Neural cell (in vitro differentiated cells): Measurements from ENCODE around the gene ATP8B3. TPM values are rescaled to one million over a fixed set of nuclear protein-coding genes. Genes with fewer than 3 reads are reported as not detected.
"Not testable (repeated sequence)": the region's sequence is repeated elsewhere in the genome, so short reads cannot be mapped to it uniquely, and the experiment has no call there.

ENCODE experiments used
- H2AFZ ChIP-seq: fragments of 200-600, 300-800 bp; sonication (generic), shearing (Covaris generic); 2 replicates; pipeline ENCODE4 v1.6.0; 2014; ENCODE audit warnings: low read depth, mild to moderate bottlenecking, antibody characterized with exemption, low read length, moderate library complexity
- H3F3A ChIP-seq: fragments of 200-600 bp; shearing (Covaris generic); 2 replicates; pipeline ENCODE4 v1.6.1; 2016; ENCODE audit warnings: mild to moderate bottlenecking, moderate library complexity, mixed read lengths, antibody characterized with exemption, low read length; ENCODE audit not compliant: insufficient read depth, poor library complexity, severe bottlenecking
- H3K27ac ChIP-seq: fragments of 200-600, 300-800 bp; sonication (generic), shearing (Covaris generic); 2 replicates; pipeline ENCODE4 v1.5.1; 2014; ENCODE audit warnings: mild to moderate bottlenecking, low read length, moderate library complexity
- H3K27me3 ChIP-seq: fragments of 300-800, 200-600 bp; sonication (generic), shearing (Covaris generic); 2 replicates; pipeline ENCODE4 v1.6.0; 2014; ENCODE audit warnings: mild to moderate bottlenecking, low read depth, low read length, moderate library complexity; ENCODE audit not compliant: insufficient read depth
- H3K36me3 ChIP-seq: fragments of 300-800, 200-600 bp; sonication (generic), shearing (Covaris generic); 2 replicates; pipeline ENCODE4 v1.5.1; 2014; ENCODE audit warnings: mild to moderate bottlenecking, antibody characterized with exemption, low read length, moderate library complexity; ENCODE audit not compliant: insufficient read depth
- H3K4me2 ChIP-seq: fragments of 300-800, 200-600 bp; sonication (generic), shearing (Covaris generic); 2 replicates; pipeline ENCODE4 v1.6.0; 2014; ENCODE audit warnings: mild to moderate bottlenecking, low read length
- H3K4me3 ChIP-seq: fragments of 300-800, 200-600 bp; sonication (generic), shearing (Covaris generic); 2 replicates; pipeline ENCODE4 v1.5.1; 2014; ENCODE audit warnings: mild to moderate bottlenecking, low read length, moderate library complexity
- H3K79me2 ChIP-seq: fragments of 200-600 bp; shearing (Covaris generic); replicated peaks from 2 replicates; pipeline ENCODE4 v1.6.0; 2014; ENCODE audit warnings: mild to moderate bottlenecking, low read length, moderate library complexity; ENCODE audit not compliant: insufficient read depth
- H3K9ac ChIP-seq: fragments of 300-800, 200-600 bp; sonication (generic), shearing (Covaris generic); 2 replicates; pipeline ENCODE4 v1.6.1; 2016; ENCODE audit warnings: mild to moderate bottlenecking, low read length, mixed read lengths
- H3K9me2 ChIP-seq: fragments of 200-600 bp; shearing (Covaris generic); 2 replicates; pipeline ENCODE4 v1.6.1; 2016; ENCODE audit warnings: mild to moderate bottlenecking, low read length, mixed read lengths; ENCODE audit not compliant: insufficient read depth
- H3K9me3 ChIP-seq: fragments of 200-600, 300-800 bp; sonication (generic), shearing (Covaris generic); 2 replicates; pipeline ENCODE4 v1.6.1; 2016; ENCODE audit warnings: mild to moderate bottlenecking, mixed run types, low read length, moderate library complexity, mixed read lengths
- H4K20me1 ChIP-seq: fragments of 200-600 bp; shearing (Covaris generic); 2 replicates; pipeline ENCODE4 v1.6.1; 2016; ENCODE audit warnings: mild to moderate bottlenecking, mixed run types; ENCODE audit not compliant: insufficient read depth
- CTCF ChIP-seq: fragments of 450-650 bp; IDR thresholded peaks from 2 replicates; pipeline ENCODE4 v1.5.1; 2014; ENCODE audit warnings: antibody characterized with exemption, mild to moderate bottlenecking, moderate library complexity; ENCODE audit not compliant: poor library complexity, severe bottlenecking
- EP300 ChIP-seq: fragments of 450-650 bp; conservative IDR thresholded peaks from 2 replicates; pipeline ENCODE4 v1.6.1; 2014; ENCODE audit warnings: antibody characterized with exemption, mild to moderate bottlenecking, moderate library complexity; ENCODE audit not compliant: poor library complexity, severe bottlenecking
- EZH2 ChIP-seq: fragments of 200-600, 300-800 bp; shearing (Covaris generic), sonication (generic); IDR thresholded peaks from 2 replicates; pipeline ENCODE4 v1.6.1; 2014; ENCODE audit warnings: antibody characterized with exemption, low read length, borderline replicate concordance, mild to moderate bottlenecking; ENCODE audit not compliant: insufficient read depth, poor library complexity, severe bottlenecking
- MXI1 ChIP-seq: fragments of 450-650 bp; conservative IDR thresholded peaks from 2 replicates; pipeline ENCODE4 v1.6.1; 2014; ENCODE audit warnings: antibody characterized with exemption, mild to moderate bottlenecking; ENCODE audit not compliant: poor library complexity, severe bottlenecking
- POLR2AphosphoS5 ChIP-seq: IDR thresholded peaks from 2 replicates; pipeline ENCODE4 v1.6.1; 2012
- RAD21 ChIP-seq: fragments of 450-650 bp; conservative IDR thresholded peaks from 2 replicates; pipeline ENCODE4 v1.6.1; 2014; ENCODE audit warnings: antibody characterized with exemption, mild to moderate bottlenecking, moderate library complexity
- REST ChIP-seq: IDR thresholded peaks from 2 replicates; pipeline ENCODE4 v1.6.1; 2012; ENCODE audit warnings: borderline replicate concordance
- SMC3 ChIP-seq: fragments of 450-650 bp; conservative IDR thresholded peaks from 2 replicates; pipeline ENCODE4 v1.6.1; 2014; ENCODE audit warnings: antibody characterized with exemption, mild to moderate bottlenecking, moderate library complexity; ENCODE audit not compliant: poor library complexity
- TAF1 ChIP-seq: IDR thresholded peaks from 2 replicates; pipeline ENCODE4 v1.6.1; 2012; ENCODE audit warnings: low read depth
- polyA plus RNA-seq: library from polyadenylated mRNA; depleted of rRNA; stranded (reverse); fragments of >200 nt; gene quantifications from 2 replicates; pipeline ENCODE4 v1.2.3, GENCODE V29; 2014

Gene ATP8B3
- polyA plus RNA-seq, 1 donor from 2014 or later = 1.5 TPM

GRCh38 chr19:1761528-1762242 is 50.4 kb downstream of the ATP8B3 start:
- Histone ChIP-seq H3K4me2 (no peak overlapping the region), H3K9me3 (no peaks in the 10 kb centered on the region), H3K27ac (no peak overlapping the region), H3K9ac (no peak overlapping the region), H2AFZ (no peak overlapping the region), H3F3A (no peaks in the 10 kb centered on the region), H3K79me2 (no peaks in the 10 kb centered on the region), H3K36me3 (no peaks in the 10 kb centered on the region), H3K4me3 (no peak overlapping the region), H3K27me3 (peaks cover 99% of the 10 kb centered on the region), H3K9me2 (no peaks in the 10 kb centered on the region), H4K20me1 (no peaks in the 10 kb centered on the region)
- TF ChIP-seq POLR2AphosphoS5 = no peak
- peak; percentile 35 for TF ChIP-seq EZH2
- TF ChIP-seq EP300 = no peak
- TF ChIP-seq TAF1 = no peak

GRCh38 chr19:1760786-1761527 is 51.1 kb downstream of the ATP8B3 start:
- not testable (repeated sequence) for H3K79me2 ChIP-seq, H3K4me3 ChIP-seq, H3K36me3 ChIP-seq, H4K20me1 ChIP-seq, H3K4me2 ChIP-seq, H3K9ac ChIP-seq, H2AFZ ChIP-seq, H3K27ac ChIP-seq, H3F3A ChIP-seq, H3K9me2 ChIP-seq, H3K9me3 ChIP-seq
- H3K27me3 ChIP-seq = peaks cover 99% of the 10 kb centered on the region

- H3K9ac ChIP-seq = no peak overlapping the region
- H3K4me3 ChIP-seq = no peak overlapping the region
- H3K79me2 ChIP-seq = no peaks in the 10 kb centered on the region
- no peak overlapping the region for H2AFZ ChIP-seq
- H3K9me3 ChIP-seq = no peaks in the 10 kb centered on the region
- no peaks in the 10 kb centered on the region for H3K9me2 ChIP-seq
- H3F3A ChIP-seq = no peaks in the 10 kb centered on the region
- TF ChIP-seq SMC3 (no peak), CTCF (no peak), REST (no peak), TAF1 (no peak), MXI1 (no peak), EZH2 (no peak), POLR2AphosphoS5 (no peak), RAD21 (no peak), EP300 (no peak)
- no peak overlapping the region for H3K4me2 ChIP-seq
- H3K27ac ChIP-seq = no peak overlapping the region
- H3K36me3 ChIP-seq = no peaks in the 10 kb centered on the region
- peaks cover 99% of the 10 kb centered on the region for H3K27me3 ChIP-seq
- no peaks in the 10 kb centered on the region for H4K20me1 ChIP-seq
Measured at GRCh38 chr19:1760020-1760419, 52.1 kb downstream of the ATP8B3 start.
